ENCODE results near the gene SLC18A3.

SLC18A3 gene

GRCh38 chr10:49629431-49629881, 19.3 kb downstream of the SLC18A3 start:
- no peak for DNase-seq

DNA sequence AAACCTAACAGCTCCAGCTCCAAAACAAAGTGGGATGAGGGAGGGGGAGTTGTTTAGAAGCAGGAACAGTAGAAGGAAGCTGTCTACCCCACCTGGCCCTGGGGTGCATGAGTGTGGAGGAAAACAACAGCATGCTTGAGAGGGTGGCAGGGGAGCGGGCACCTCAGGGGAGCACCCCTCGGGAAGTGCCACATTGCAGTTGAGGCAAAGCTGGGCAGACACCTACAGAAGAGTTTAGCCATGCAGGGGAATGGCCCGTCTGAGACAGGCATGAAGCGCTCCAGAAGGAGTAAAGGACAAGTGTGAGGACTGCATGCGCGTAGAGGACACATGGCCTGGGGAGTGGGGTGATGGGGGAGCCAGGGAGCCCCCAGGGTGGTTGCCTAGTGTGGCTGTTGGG, 21.9 kb downstream of the SLC18A3 start:
- no peak for DNase-seq

DNA sequence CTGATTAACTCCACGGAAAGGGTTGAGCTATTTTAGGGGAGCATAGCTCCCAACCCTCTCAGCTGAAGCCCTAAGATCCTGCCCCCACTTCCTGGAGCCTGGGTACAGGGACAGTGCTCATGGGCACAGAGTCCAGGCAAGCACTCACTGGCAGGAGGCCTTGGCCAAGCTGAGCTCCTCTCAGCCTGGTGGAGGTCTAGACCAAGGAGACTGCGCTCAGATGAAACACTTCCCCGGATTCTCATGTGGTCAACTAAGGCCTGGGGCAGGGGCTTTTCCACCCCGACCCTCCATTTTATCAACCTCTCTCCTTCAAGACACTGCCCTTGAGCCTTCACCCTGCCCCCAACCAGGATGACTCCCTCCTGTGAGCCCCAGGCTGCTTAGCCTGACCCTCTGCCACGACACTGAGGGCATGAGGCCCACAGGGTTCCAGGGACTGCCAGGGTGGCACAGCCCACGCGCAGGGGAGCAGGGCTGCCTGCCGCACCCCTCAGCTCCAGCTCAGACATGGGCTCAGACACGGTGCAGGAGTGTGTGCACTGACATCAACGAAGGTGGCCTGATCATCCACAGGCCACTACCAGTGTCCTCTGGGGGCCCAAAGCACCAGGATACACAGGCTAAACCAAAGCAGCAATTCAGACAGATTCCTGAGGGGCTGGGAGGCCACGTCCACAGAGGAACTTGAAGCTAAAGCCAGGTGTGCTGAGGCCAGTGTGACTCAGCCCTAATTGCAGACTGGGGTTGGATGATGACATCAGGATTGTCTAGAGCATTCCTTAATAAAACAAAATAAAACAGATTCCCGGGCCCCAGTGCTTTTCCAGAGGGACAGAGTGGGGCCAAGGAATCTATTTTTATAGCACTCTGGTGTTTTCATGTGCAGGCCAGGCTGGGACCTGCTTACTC, 22.6 kb downstream of the SLC18A3 start:
- DNase-seq, result no peak

DNA sequence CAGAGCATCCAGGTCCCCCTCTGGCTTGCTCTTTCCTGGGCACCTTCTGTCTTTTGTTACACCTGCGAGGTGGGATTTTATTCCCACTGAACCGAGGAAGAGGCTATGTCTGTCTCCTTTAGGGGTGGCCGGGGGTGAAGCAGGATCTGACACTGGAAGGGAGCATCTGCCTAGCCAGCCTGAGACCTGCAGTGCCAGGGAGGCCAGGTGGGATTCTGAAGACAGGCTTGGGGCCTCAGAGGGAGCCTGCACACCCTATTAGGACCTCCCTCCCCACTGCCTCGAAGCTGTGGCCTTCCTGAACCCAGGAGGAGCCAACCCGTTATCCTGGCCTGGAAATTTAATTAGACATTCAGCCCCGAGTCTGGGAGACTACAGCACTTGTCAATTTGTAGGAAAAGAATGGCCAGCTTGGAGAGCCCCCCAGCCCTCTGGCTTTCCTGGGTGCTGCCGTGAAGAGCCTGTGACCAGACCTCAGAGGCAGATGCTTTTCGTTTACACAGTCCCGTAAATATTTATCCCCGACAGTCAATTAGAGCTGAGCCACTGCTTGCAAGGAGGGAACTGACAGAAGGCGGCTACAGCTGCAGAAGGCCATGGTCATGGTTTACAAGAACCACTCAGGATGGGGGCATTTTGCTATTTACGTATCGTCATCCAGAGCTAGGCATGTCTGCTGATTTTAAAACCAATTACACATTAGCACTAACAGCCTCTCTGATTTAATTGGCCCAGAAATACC, 23.4 kb downstream of the SLC18A3 start:
- DNase-seq, result peak; percentile 28

DNA sequence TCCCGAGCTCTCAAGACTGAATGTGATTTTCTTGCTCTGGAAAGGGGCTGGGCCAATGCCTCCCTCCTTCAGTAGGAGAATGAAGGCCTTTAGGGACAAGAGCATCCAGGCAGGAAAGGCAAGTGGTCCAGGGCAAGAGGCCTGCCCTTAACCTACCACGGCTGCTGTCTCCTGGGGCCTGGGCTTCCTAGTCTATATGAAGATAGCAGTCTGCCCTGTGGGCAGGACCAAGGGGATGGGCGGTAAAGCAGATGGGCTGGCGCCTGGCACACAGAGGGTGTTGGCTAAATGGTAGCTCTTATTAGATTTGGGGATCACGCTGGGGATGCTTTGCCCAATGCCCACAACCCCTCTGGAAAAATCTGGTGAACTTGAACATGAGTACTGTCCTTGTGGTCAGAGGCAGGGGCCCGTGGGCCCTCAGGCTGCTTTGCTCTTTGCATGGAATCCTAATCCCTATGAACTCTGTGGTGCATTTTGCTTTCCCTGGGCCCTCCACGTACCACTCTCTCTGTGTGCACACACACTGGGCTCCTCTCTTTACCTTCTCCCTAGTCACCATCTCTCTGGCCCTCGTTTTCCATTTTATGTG, 24.1 kb downstream of the SLC18A3 start:
- peak; percentile 28 for DNase-seq

- no peak for DNase-seq
Measured at GRCh38 chr10:49642311-49642710, 32.2 kb downstream of the SLC18A3 start.

GRCh38 chr10:49643241-49644034, 33.3 kb downstream of the SLC18A3 start:
- no peak for DNase-seq

- no peak for DNase-seq
Measured at GRCh38 chr10:49644035-49644646, 34.0 kb downstream of the SLC18A3 start.

- no peak for DNase-seq
Measured at GRCh38 chr10:49645417-49645816, 35.3 kb downstream of the SLC18A3 start.

DNA sequence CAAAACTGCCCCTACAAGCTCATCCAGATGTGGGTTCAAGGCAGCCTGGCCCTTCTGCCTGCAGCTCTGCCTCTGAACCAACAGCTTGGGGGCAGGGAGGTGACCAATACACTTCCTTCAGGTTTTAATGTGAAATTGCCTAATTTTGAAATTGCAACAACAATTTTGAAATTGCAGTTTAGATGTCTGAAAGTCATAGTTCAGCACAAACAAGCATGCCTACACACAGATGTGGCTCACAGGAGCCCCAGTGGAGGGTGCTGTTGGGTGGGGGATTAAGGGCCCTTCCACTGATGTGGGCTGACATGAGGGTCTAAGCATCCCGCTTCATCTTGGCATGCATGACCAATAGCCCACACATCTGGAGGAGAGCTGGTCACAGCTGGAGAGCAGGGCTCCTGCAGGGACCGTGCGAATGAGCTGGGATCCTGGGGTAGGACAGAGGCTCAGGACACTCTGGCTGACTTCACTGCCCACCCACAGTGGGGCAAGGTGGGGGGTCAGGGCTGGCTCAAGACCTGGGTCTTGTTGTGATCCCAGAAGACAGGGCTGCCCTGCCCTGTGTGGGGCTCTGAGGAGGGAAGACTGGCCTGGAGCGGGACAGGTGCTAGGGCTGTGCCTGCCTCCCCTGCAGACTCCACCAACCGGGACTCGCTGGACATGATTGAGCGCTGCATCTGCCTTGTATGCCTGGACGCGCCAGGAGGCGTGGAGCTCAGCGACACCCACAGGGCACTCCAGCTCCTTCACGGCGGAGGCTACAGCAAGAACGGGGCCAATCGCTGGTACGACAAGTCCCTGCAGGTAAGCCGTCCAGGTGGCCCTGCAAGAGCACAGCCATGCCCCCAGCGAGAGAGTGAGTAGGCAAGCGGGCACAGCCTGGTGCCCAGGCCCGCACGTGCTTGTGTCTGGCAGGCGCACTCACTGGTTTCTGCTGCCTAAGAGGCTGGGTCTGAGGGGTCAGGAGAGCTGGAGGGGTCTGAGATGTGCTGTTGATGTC, 36.1 kb downstream of the SLC18A3 start:
- no peak for DNase-seq

GRCh38 chr10:49647554-49647953, 37.4 kb downstream of the SLC18A3 start:
- DNase-seq, result no peak

GRCh38 chr10:49647985-49648795, 38.1 kb downstream of the SLC18A3 start:
- no peak for DNase-seq

GRCh38 chr10:49649294-49649693, 39.2 kb downstream of the SLC18A3 start:
- no peak for DNase-seq

DNA sequence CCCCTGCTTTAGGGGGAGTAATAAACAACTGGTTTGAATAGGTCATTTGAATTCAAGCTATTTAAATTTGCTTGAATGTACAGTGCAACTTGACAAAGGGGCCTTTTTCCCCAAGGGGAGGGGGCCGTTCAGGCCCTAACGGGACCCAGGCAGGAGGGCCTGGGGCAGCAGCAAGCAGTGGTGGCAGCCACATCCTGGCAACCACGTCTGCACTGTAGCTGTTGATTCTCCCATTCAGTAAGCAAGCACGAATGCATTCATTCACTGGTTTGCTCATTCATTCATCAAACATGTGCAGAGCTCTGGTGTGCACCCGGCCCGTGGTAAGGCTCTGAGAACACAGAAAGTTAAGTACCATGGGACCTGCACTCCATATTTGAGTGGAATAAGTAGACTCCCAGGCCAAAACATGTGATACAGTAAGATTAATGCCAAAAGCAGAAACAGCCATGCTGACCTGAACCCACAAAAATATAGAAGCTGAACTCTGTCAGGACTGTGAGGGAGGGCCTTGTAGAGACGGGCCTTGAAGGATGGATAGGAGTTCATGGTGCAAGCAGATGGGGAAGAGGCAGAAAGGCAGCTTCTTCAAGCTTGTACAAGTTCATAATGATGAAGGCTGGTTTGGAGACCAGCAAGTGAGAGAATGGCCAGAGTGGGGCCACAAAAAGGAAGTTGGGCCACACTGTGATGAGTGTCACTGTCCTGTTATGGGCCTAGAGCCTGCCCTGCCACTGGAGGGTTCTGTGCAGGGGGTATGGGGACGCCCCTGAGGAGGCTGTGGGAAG, 40.0 kb downstream of the SLC18A3 start:
- DNase-seq, result no peak

GRCh38 chr10:49650724-49651034, 40.6 kb downstream of the SLC18A3 start:
- DNase-seq, result no peak

- no peak for DNase-seq
Measured at GRCh38 chr10:49651039-49651835, 41.1 kb downstream of the SLC18A3 start.

DNA sequence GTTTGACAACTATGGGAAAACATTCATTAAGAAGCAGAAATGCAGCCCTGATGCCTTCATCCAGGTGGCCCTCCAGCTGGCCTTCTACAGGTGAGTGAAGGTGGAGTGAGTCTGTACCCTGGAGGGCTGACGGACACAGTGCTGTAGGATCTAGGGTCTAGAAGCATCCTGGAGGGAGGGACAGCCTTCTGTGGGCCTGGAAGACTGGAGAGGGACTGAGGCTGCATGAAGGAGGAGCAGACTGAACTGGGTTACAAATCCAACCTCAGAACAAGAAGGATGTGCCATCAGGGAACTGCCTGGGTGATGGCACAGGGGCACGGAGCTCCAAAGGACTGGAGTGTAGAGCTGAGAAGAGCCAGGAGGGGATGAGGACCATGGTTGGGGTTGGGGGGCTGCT, 41.8 kb downstream of the SLC18A3 start:
- no peak for DNase-seq

GRCh38 chr10:49652421-49653272, 42.5 kb downstream of the SLC18A3 start:
- DNase-seq, result no peak

All from NCI-H2227 treated with DMSO at 0.1 percent for 48 hours (cell line).